NT2/D1 (cell line): ENCODE results near the gene GRIK1.

Experiments
- DNase-seq: peaks from one replicate; pipeline ENCODE4 v3.0.0-alpha.2; 2011; ENCODE audit warnings: low read depth, low spot score
- H3K27me3 ChIP-seq: 2 replicates; pipeline ENCODE4 v1.6.0; 2011; ENCODE audit warnings: mild to moderate bottlenecking; ENCODE audit not compliant: insufficient read length, insufficient read depth
- H3K36me3 ChIP-seq: 2 replicates; pipeline ENCODE4 v1.6.1; 2011; ENCODE audit warnings: mild to moderate bottlenecking, low read length, mixed read lengths; ENCODE audit not compliant: insufficient read depth, insufficient read length
- H3K4me1 ChIP-seq: 2 replicates; pipeline ENCODE4 v1.5.1; 2011; ENCODE audit not compliant: insufficient read depth, insufficient read length
- H3K4me3 ChIP-seq: 2 replicates; pipeline ENCODE4 v1.5.1; 2011; ENCODE audit warnings: low read depth; ENCODE audit not compliant: insufficient read length
- H3K9ac ChIP-seq: 2 replicates; pipeline ENCODE4 v1.6.0; 2011; ENCODE audit warnings: low read depth; ENCODE audit not compliant: insufficient read length
- H3K9me3 ChIP-seq: 2 replicates; pipeline ENCODE4 v1.5.1; 2011; ENCODE audit warnings: mild to moderate bottlenecking, low read length; ENCODE audit not compliant: insufficient read depth
- SUZ12 ChIP-seq: IDR thresholded peaks from 2 replicates; pipeline ENCODE4 v1.6.1; 2011; ENCODE audit not compliant: insufficient read length, insufficient read depth; ENCODE audit errors: extremely low read depth
- YY1 ChIP-seq: IDR thresholded peaks from 2 replicates; pipeline ENCODE4 v1.6.1; 2011; ENCODE audit not compliant: insufficient read length, insufficient read depth
- ZNF274 ChIP-seq: IDR thresholded peaks from 2 replicates; pipeline ENCODE4 v1.6.1; 2011; ENCODE audit warnings: mild to moderate bottlenecking, low read depth, low read length

The GRIK1 gene

DNA sequence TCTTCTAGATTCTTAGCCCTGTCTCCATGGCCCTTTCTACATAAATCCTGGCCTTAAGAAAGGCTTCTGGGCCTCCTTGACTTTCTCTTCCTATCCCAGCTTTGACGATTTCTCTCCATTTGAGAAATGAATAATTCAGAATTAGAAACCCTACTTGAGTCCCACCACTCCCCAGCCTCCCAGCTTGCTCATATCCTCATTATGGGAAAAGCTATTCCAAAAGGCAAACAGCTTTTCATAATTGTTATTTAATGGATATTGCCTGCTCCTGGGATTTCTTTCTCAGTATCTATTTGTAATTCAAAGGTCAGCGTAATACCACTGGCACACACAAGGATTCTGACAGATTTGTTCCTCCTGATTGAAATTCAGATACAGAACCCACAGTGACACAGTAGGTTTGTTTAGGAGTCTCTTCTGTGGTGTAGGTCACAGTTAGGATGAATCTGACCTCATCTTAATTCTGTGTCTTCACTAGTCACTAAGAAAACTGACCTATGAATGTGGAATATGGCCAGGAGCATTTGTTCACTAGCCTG is 121.3 kb downstream of the GRIK1 start:
- Histone ChIP-seq H3K4me1 (no peaks in the 10 kb centered on the region), H3K27me3 (no peaks in the 10 kb centered on the region), H3K36me3 (no peaks in the 10 kb centered on the region), H3K9me3 (no peaks in the 10 kb centered on the region), H3K9ac (no peak overlapping the region), H3K4me3 (no peak overlapping the region)
- DNase-seq = no peak
- TF ChIP-seq YY1 (no peak), SUZ12 (no peak), ZNF274 (no peak)

DNA sequence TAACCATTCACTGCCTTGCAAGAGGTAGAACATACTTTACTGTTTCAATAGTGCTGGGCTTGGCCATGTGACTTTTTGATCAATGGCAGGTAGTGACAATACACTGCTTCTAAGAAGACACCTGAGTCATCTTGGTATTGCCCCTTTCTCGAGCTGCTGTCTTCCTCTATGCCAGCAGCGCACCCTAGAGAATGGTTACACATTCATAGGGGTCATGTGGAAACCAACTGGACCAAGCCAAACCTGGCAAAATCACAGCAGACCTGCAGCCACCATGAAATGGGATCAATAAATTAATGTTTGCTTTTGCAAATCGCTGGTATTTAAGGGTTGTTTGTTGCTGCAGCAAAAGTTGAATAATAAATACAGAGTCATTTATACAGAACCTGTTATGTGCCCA is 122.3 kb downstream of the GRIK1 start:
- no peaks in the 10 kb centered on the region for H3K9me3 ChIP-seq
- H3K36me3 ChIP-seq = no peaks in the 10 kb centered on the region
- no peak overlapping the region for H3K4me3 ChIP-seq
- TF ChIP-seq YY1 (no peak), ZNF274 (no peak), SUZ12 (no peak)
- H3K9ac ChIP-seq = no peak overlapping the region
- no peaks in the 10 kb centered on the region for H3K27me3 ChIP-seq
- DNase-seq = no peak
- H3K4me1 ChIP-seq = no peaks in the 10 kb centered on the region

DNA sequence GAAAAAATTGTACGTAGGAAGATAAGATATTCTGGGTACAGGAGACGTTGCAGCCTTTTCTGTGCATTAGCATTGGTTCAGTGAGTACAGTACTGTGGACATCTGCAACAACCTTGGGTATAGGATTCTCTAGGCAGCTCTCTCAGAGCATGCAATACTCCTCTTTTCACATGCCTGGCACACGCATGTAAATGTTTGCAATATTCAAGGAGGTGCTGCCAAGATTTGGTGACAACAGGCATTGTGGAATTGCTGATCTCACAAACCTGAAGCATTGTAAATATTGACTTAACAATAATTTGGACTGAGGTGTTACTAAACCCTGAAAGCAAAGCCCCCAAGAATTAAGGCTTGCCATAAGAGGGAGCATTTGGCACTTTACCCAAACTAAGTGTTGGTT is 126.8 kb downstream of the GRIK1 start:
- no peak for DNase-seq
- no peak overlapping the region for H3K9ac ChIP-seq
- no peaks in the 10 kb centered on the region for H3K36me3 ChIP-seq
- H3K4me1 ChIP-seq = no peaks in the 10 kb centered on the region
- no peak overlapping the region for H3K4me3 ChIP-seq
- no peak for TF ChIP-seq ZNF274
- no peak for TF ChIP-seq SUZ12
- no peak for TF ChIP-seq YY1
- H3K27me3 ChIP-seq = no peaks in the 10 kb centered on the region
- H3K9me3 ChIP-seq = no peaks in the 10 kb centered on the region

DNA sequence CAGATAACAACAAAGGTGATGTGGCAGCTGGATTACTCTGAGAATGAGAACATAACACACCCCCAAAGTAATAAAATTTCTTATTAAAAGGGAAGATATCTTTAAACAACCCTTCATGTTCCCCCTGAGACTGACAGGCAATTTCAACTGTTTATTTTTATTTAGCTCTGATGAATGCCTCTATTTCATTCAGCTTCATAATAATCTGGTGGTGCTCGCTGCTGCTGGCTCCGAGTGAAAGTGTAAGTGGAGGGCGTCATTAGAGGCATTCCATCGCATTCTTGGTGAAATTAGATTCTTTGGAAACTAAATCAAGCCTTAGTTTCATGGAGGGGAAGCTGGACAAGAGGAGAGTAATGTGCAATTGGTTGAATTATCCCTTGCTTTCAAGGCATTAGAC is 128.9 kb downstream of the GRIK1 start:
- Histone ChIP-seq H3K27me3 (no peaks in the 10 kb centered on the region), H3K4me3 (no peak overlapping the region), H3K9ac (no peak overlapping the region), H3K4me1 (no peaks in the 10 kb centered on the region), H3K9me3 (no peaks in the 10 kb centered on the region), H3K36me3 (no peaks in the 10 kb centered on the region)
- no peak for DNase-seq
- TF ChIP-seq ZNF274 = no peak

DNA sequence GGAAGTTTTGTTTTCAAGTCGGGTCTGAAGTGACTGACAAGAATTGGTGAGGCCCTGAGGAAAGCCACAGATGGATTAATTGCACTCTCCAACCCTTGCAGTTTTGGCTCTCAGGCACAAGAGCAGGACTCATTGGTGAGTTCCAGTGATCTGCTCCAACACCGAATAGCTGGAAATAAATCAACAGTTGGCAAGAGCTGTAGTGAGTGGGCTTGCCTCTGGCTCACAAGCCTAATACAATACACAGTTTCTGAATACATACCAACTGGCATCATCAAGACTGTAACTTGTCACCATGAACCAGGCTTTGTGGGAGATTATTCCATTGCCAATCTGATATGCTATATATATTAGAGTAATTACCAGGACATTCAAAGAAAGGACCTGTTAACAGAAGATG is 131.6 kb downstream of the GRIK1 start:
- no peak overlapping the region for H3K4me3 ChIP-seq
- no peaks in the 10 kb centered on the region for H3K27me3 ChIP-seq
- H3K9me3 ChIP-seq = no peaks in the 10 kb centered on the region
- H3K9ac ChIP-seq = no peak overlapping the region
- no peaks in the 10 kb centered on the region for H3K4me1 ChIP-seq
- no peak for TF ChIP-seq ZNF274
- no peak for TF ChIP-seq YY1
- TF ChIP-seq SUZ12 = no peak
- H3K36me3 ChIP-seq = no peaks in the 10 kb centered on the region
- DNase-seq = no peak

DNA sequence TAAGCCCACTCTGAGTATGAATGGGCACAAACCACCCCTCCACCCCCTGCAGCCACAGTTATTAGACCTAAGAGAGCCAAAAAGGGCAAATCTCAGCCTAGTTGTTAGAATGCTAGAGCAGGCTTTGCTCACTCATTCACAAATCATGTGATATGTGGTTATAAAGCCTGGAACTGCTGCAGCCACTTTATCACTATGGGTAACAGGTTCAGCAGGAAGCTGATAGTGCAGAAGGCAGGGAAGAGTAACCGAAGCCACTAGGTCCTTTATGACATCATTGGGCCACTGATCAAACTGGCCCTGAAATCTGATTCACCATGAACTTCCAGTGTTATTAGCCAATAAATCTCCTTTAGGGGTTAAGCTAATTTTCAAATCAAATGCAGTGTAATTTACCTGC is 134.7 kb downstream of the GRIK1 start:
- H3K27me3 ChIP-seq = no peaks in the 10 kb centered on the region
- H3K4me1 ChIP-seq = no peaks in the 10 kb centered on the region
- no peak overlapping the region for H3K9ac ChIP-seq
- no peaks in the 10 kb centered on the region for H3K9me3 ChIP-seq
- no peaks in the 10 kb centered on the region for H3K36me3 ChIP-seq
- TF ChIP-seq ZNF274 = no peak
- no peak for TF ChIP-seq SUZ12
- TF ChIP-seq YY1 = no peak
- H3K4me3 ChIP-seq = no peak overlapping the region
- no peak for DNase-seq

DNA sequence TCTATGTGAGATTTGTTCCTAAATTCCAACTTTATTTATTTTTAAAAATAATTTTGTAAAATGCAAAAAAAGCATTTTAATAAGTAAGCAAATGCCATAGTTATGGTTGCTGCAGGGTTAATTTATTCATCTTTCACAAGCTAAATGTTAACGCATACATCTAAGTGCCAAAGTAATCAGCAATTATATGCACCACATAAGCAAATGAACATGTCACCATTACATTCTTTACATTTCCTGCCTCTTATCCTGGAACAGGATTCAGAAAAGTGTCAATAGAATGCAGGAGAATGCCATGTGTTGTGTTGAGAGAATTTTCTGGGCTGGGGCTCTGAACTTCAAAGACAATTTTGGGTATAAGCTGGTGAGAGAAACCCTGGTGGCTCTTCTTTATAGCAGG is 136.6 kb downstream of the GRIK1 start:
- Histone ChIP-seq H3K36me3 (no peaks in the 10 kb centered on the region), H3K27me3 (no peaks in the 10 kb centered on the region), H3K4me3 (no peak overlapping the region), H3K9ac (no peak overlapping the region), H3K4me1 (no peaks in the 10 kb centered on the region), H3K9me3 (no peaks in the 10 kb centered on the region)
- TF ChIP-seq YY1 (no peak), SUZ12 (no peak), ZNF274 (no peak)
- DNase-seq = no peak

DNA sequence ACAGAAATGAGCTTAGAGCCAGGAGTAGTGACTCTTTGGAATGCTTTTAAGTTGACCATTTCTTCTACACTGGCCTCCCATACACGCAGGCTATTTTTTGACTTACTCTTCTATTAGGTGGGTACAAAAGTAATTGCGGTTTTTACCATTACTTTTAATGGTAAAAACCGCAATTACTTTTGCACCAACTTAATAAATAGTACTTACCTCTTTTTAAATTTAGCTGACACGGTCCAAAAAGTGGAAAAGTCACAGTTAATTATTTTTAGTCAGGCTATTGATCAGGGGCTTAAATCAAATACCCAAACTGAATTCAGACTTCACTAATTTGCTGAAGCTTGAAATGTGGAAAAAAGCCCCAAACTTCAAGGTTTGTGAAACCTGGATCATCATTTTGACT is 138.7 kb downstream of the GRIK1 start:
- DNase-seq = no peak
- no peaks in the 10 kb centered on the region for H3K36me3 ChIP-seq
- no peaks in the 10 kb centered on the region for H3K4me1 ChIP-seq
- no peaks in the 10 kb centered on the region for H3K9me3 ChIP-seq
- no peak overlapping the region for H3K4me3 ChIP-seq
- TF ChIP-seq YY1 (no peak), SUZ12 (no peak), ZNF274 (no peak)
- no peaks in the 10 kb centered on the region for H3K27me3 ChIP-seq
- H3K9ac ChIP-seq = no peak overlapping the region
